GM12891 (cell line): ENCODE data around the gene SMIM24.

ENCODE experiments used
- POLR2A ChIP-seq: IDR thresholded peaks from 2 replicates; pipeline ENCODE4 v1.6.1; 2011; ENCODE audit warnings: low read depth, low read length, control low read depth
- POLR2AphosphoS5 ChIP-seq: IDR thresholded peaks from 2 replicates; pipeline ENCODE4 v1.6.1; 2011; ENCODE audit warnings: low read depth, low read length, control low read depth
- POU2F2 ChIP-seq: IDR thresholded peaks from 2 replicates; pipeline ENCODE4 v1.6.1; 2011; ENCODE audit warnings: low read depth, mild to moderate bottlenecking, control low read depth, low read length, moderate library complexity
- SPI1 ChIP-seq: IDR thresholded peaks from 2 replicates; pipeline ENCODE4 v1.6.1; 2011; ENCODE audit warnings: low read depth, low read length, control low read depth
- TAF1 ChIP-seq: IDR thresholded peaks from 2 replicates; pipeline ENCODE4 v1.6.1; 2011; ENCODE audit warnings: low read depth, low read length, control low read depth

DNA sequence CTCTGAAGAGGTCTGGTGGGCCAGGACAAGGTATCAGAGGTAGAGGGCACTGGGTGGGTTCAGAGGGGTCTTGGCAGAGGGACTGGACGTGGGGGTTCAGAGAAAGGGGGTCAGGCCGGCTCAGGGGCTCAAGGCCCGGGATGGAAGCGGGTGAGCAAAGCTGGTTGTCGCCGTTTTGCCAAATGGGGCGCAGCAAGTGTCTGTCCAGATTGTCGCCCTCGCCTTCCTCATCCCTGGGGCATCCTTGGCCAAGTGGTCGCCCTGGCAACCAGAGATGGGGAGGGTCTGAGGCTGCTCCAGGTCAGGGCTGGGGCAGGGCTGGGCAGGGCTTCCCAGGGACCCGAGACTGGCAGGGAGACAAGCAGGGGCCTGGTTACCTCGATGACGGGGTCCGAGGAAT lies 13.3 kb upstream of the SMIM24 start:
- no peak for TF ChIP-seq POLR2A
- no peak for TF ChIP-seq TAF1
- TF ChIP-seq POLR2AphosphoS5: no peak
- no peak for TF ChIP-seq POU2F2
- no peak for TF ChIP-seq SPI1
